ENCODE results near the gene CNBP. TPM values are rescaled to one million over a fixed set of nuclear protein-coding genes. Genes with fewer than 3 reads are reported as not detected.
A peak's percentile ranks its signal among the peaks of the same experiment; 100 is the strongest.

Gene CNBP
- total RNA-seq, 1 donor from 2014 or later = 490 TPM

DNA sequence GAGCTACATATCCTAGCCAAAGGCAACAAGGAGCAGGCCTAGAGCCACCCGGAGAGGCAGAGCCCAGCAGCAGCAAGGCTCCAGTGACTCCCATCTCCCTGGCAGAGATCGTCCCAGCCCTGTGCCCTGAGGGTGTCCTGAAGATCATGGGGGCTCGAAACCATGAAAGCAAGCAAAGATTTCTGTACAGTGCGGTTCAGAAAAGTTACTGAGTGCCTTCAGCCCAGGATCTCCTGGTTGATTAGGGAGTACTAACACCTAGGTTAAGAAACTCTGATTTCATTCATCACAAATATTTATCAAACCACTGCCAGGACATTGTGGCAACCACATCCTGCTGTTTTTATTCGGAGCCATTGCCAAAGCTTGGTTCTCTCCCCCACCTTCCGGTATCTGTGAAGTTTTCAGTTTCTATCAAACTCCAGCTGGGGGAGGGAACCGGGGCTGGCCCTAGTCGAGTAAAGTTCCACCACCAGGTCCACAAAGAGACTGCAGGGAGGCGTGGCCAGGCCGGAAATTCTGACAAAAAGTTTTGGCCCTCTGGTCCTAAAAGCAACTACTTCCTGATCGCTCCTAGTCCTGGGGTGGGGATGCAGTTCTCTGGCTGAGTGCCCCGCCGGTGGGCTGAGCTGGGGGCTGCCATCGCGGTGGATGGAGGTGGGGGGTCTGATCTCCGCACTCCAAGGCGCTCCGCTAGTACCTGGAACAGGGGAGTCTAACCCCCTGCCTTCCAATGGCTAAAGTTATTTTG lies 63.3 kb downstream of the CNBP start:
- peaks cover 47% of the 10 kb centered on the region for H3K4me1 ChIP-seq
- TF ChIP-seq, protein P1, sequence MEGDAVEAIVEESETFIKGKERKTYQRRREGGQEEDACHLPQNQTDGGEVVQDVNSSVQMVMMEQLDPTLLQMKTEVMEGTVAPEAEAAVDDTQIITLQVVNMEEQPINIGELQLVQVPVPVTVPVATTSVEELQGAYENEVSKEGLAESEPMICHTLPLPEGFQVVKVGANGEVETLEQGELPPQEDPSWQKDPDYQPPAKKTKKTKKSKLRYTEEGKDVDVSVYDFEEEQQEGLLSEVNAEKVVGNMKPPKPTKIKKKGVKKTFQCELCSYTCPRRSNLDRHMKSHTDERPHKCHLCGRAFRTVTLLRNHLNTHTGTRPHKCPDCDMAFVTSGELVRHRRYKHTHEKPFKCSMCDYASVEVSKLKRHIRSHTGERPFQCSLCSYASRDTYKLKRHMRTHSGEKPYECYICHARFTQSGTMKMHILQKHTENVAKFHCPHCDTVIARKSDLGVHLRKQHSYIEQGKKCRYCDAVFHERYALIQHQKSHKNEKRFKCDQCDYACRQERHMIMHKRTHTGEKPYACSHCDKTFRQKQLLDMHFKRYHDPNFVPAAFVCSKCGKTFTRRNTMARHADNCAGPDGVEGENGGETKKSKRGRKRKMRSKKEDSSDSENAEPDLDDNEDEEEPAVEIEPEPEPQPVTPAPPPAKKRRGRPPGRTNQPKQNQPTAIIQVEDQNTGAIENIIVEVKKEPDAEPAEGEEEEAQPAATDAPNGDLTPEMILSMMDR (IDR thresholded peaks at IDR 0.05; ENCODE audit: borderline replicate concordance) = peak; percentile 53

DNA sequence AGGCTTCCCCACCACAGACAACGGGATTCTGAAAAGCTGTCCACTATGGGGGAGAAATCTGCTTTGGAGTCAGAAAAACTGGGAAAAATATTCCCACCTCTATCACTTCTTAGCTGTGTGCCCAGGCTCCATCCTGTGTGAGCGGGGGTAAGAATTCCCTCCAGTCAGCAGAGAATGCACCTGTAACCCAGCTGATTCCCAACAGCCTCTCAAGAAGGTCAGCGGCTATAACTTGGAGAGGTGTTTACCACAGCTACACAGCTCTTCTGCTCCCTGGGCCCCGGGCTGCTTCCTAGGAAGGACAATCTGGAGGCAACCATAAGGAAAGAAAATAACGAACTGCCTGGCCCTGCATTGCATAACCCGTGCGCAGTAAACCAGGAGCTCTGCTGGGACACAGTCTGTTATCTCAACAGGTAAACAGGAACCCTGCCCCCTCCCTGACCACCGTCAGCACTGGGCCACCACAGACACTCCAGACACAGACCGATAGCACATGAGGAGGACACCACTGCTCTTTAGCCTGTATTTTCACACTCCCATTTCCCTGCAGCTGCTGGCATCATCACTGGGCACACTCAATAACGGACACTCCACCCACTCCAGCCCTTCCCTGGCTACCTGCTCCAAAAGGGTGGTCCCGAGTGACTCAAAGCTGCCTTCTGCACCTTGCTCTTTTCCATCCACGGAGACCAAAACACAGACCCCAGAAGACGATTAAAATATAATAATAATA lies 64.2 kb downstream of the CNBP start:
- H3K9me3 ChIP-seq (replicated peaks) = no peaks in the 10 kb centered on the region
- TF ChIP-seq, protein P1 (IDR thresholded peaks at IDR 0.05; ENCODE audit: borderline replicate concordance) = no peak
- intact Hi-C loops (cut with micrococcal nuclease) = no loop called here
- H3K27ac ChIP-seq (replicated peaks) = peak overlapping the region; percentile 95
- DNase-seq = no peak
- peaks cover 7% of the 10 kb centered on the region for H3K36me3 ChIP-seq
- peaks cover 47% of the 10 kb centered on the region for H3K4me1 ChIP-seq
- peak overlapping the region; percentile 96 for H3K4me3 ChIP-seq
- H3K27me3 ChIP-seq (ENCODE audit: low read depth) = no peaks in the 10 kb centered on the region

More for the DNA sequence above, 63.3 kb downstream of the CNBP start:
- peaks cover 4% of the 10 kb centered on the region for H3K36me3 ChIP-seq
- DNase-seq = peak; percentile 84
- peak overlapping the region; percentile 95 for H3K27ac ChIP-seq (replicated peaks)
- H3K4me3 ChIP-seq = peak overlapping the region; percentile 96
- intact Hi-C loops (cut with micrococcal nuclease) = no loop called here
- no peaks in the 10 kb centered on the region for H3K9me3 ChIP-seq (replicated peaks)
- H3K27me3 ChIP-seq (ENCODE audit: low read depth) = no peaks in the 10 kb centered on the region

DNA sequence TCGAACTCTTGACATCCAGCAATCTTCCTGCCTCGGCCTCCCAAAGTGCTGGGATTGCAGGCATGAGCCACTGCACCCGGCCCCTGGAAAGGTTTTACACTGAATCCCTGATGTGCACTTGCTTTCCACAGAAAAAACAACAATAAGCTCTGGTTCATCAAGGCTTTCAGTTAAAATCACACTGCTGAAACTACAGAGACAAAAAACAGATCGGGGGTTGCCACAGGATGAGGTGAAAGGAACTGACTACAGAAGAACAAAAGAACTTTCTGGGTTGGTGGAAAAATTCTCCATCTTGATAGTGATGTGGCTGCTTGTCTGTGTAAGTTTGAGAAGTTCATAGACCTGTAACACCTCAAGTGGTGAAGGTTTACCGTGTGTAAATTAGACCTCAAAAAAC lies 65.0 kb downstream of the CNBP start:
- DNase-seq = no peak
- Histone ChIP-seq H3K4me3 (no peak overlapping the region), H3K27me3 (ENCODE audit: low read depth) (no peaks in the 10 kb centered on the region), H3K36me3 (peaks cover 7% of the 10 kb centered on the region), H3K4me1 (peaks cover 47% of the 10 kb centered on the region), H3K9me3 (replicated peaks) (no peaks in the 10 kb centered on the region), H3K27ac (replicated peaks) (no peak overlapping the region)
- TF ChIP-seq, protein P1 (IDR thresholded peaks at IDR 0.05; ENCODE audit: borderline replicate concordance) = no peak
- intact Hi-C loops (cut with micrococcal nuclease) = no loop called here

Other genes with a start within 250 kb of the CNBP start
- gene CFAP92, start 189.8 kb downstream of the CNBP start, total RNA-seq = 0.25 TPM
- gene EFCC1, start 182.6 kb downstream of the CNBP start, total RNA-seq = 1.5 TPM
- gene GP9, start 123.1 kb downstream of the CNBP start, total RNA-seq = not detected
- gene RAB43, start 62.1 kb downstream of the CNBP start, total RNA-seq = 3.3 TPM
- 21.3 TPM for gene ISY1, start 22.8 kb downstream of the CNBP start, total RNA-seq
- 86.1 TPM for gene COPG1, start 65.7 kb upstream of the CNBP start, total RNA-seq
- gene HMCES, start 95.0 kb upstream of the CNBP start, total RNA-seq = 38.5 TPM
- gene EFCAB12, start 244.7 kb upstream of the CNBP start, total RNA-seq = not detected

All from left ventricle myocardium inferior (tissue), 1 donor.